HepG2 (cell line): ENCODE measurements around the gene FPGS. TPM values are rescaled to one million over a fixed set of nuclear protein-coding genes. Genes with fewer than 3 reads are reported as not detected.
"Not testable (repeated sequence)": the region's sequence is repeated elsewhere in the genome, so short reads cannot be mapped to it uniquely, and the experiment has no call there.

ENCODE experiments used
- ATAC-seq: fragments of 200-7000 bp; cut with Tn5 transposase; 3 replicates; pipeline ENCODE4 v1.9.1; 2020; ENCODE audit warnings: mild to moderate bottlenecking, moderate library complexity
- BruUV-seq: library from RNA; stranded (reverse); fragments of 400-500 nt; replicated peaks from 2 replicates; lab custom pipeline; 2021; lab: Mats Ljungman, UMichigan
- CTCF ChIA-PET: fragments of 300-600 bp; formaldehyde crosslinking; extraction: SDS; loops from one replicate; lab custom pipeline; 2021; ENCODE audit warnings: low total read pairs, inconsistent platforms, low intra/inter-chr PET ratio; lab: Yijun Ruan, JAX
- POLR2A ChIA-PET: fragments of 350-600 bp; sonication (Branson Sonifier 250); formaldehyde crosslinking; loops from one replicate; lab custom pipeline; 2020; ENCODE audit warnings: antibody characterized with exemption, inconsistent platforms; lab: Yijun Ruan, JAX
- DNase-seq: peaks from one replicate; pipeline ENCODE4 v3.0.0-alpha.2; 2015; ENCODE audit warnings: low spot score
- FAIRE-seq: peaks from 3 replicates; lab custom pipeline; 2011; peaks lifted over from hg19 to GRCh38; lab: Jason Lieb, UNC
- H2AFZ ChIP-seq: one replicate; pipeline ENCODE4 v1.6.1; 2011; ENCODE audit warnings: low read length, inconsistent platforms
- H3K27ac ChIP-seq: fragments of 300-600 bp; 3 replicates; pipeline ENCODE4 v1.8.0; 2011; ENCODE audit warnings: mixed run types, mild to moderate bottlenecking, mixed read lengths, low read length, inconsistent platforms; ENCODE audit not compliant: insufficient read depth; ENCODE audit errors: extremely low read length
- H3K27me3 ChIP-seq, 2 experiments: fragments of 200-600 bp in 1 of 2; 2 replicates in 1 of 2; 3 replicates in 1 of 2; pipeline versions ENCODE4 v1.6.0 to v1.8.0; 2011; ENCODE audit warnings: low read length in 2 of 2, mild to moderate bottlenecking in 2 of 2, moderate library complexity in 2 of 2, inconsistent platforms in 1 of 2; ENCODE audit not compliant: insufficient read depth in 2 of 2, control insufficient read depth in 1 of 2
- H3K36me3 ChIP-seq, 2 experiments: fragments of 200-600 bp in 1 of 2; replicated peaks in 1 of 2; 2 replicates in 1 of 2; 3 replicates in 1 of 2; pipeline versions ENCODE4 v1.5.1 to v1.8.0; 2011; ENCODE audit warnings: low read length in 2 of 2, inconsistent platforms in 1 of 2; ENCODE audit not compliant: insufficient read depth in 2 of 2, control insufficient read depth in 1 of 2
- H3K4me1 ChIP-seq: 2 replicates; pipeline ENCODE4 v1.5.1; 2012; ENCODE audit warnings: low read length, inconsistent platforms; ENCODE audit not compliant: insufficient read depth
- H3K4me2 ChIP-seq: 2 replicates; pipeline ENCODE4 v1.6.0; 2011; ENCODE audit warnings: low read depth, low read length, inconsistent platforms
- H3K4me3 ChIP-seq, 3 experiments: fragments of 200-600 bp in 1 of 3; sonication (generic), shearing (Covaris generic) in 1 of 3; replicated peaks in 1 of 3; 2 replicates each; pipeline ENCODE4 v1.5.1; 2011 to 2016; ENCODE audit warnings: low read length in 3 of 3, inconsistent platforms in 2 of 3, low read depth in 2 of 3, mild to moderate bottlenecking in 2 of 3, control low read depth in 1 of 3, mixed read lengths in 1 of 3; ENCODE audit not compliant: insufficient read depth in 1 of 3
- H3K79me2 ChIP-seq: one replicate; pipeline ENCODE4 v1.6.1; 2011; ENCODE audit warnings: low read length, inconsistent platforms; ENCODE audit not compliant: insufficient read depth
- H3K9ac ChIP-seq: 2 replicates; pipeline ENCODE4 v1.6.0; 2011; ENCODE audit warnings: mild to moderate bottlenecking, low read depth, low read length, inconsistent platforms; ENCODE audit not compliant: insufficient read depth
- H3K9me3 ChIP-seq: 2 replicates; pipeline ENCODE4 v1.5.1; 2012; ENCODE audit warnings: mild to moderate bottlenecking, low read length
- H4K20me1 ChIP-seq: 2 replicates; pipeline ENCODE4 v1.6.0; 2011; ENCODE audit warnings: inconsistent platforms, mild to moderate bottlenecking, low read length, moderate library complexity; ENCODE audit not compliant: insufficient read depth
- AGO1 ChIP-seq: fragments of 200-400 bp; formaldehyde crosslinking; IDR thresholded peaks from 2 replicates; pipeline ENCODE4 v1.6.1; 2017; ENCODE audit warnings: mild to moderate bottlenecking, low read depth, low read length, moderate library complexity; ENCODE audit not compliant: poor library complexity, severe bottlenecking
- ZMYM3 ChIP-seq: sonication (generic); formaldehyde crosslinking; IDR thresholded peaks from 2 replicates; pipeline ENCODE4 v1.5.1; 2020; ENCODE audit warnings: mild to moderate bottlenecking, missing genetic modification reagents
- ZNF460 ChIP-seq: sonication (generic); formaldehyde crosslinking; IDR thresholded peaks from 2 replicates; pipeline ENCODE4 v1.5.1; 2020; ENCODE audit warnings: missing genetic modification reagents, mild to moderate bottlenecking, borderline replicate concordance
- ZNF768 ChIP-seq: sonication (generic); formaldehyde crosslinking; IDR thresholded peaks from 2 replicates; pipeline ENCODE4 v1.4.0; 2020; ENCODE audit warnings: missing genetic modification reagents
- ZSCAN31 ChIP-seq: sonication (generic); formaldehyde crosslinking; IDR thresholded peaks from 2 replicates; pipeline ENCODE4 v1.5.0; 2020; ENCODE audit warnings: low read depth, mild to moderate bottlenecking, missing genetic modification reagents
- WGBS: methylation state at CpG from one replicate; pipeline ENCODE4 v1.1.6; 2017; ENCODE audit warnings: low lambda C conversion rate; 5-methylcytosine and 5-hydroxymethylcytosine counted together
- in situ Hi-C: cut with HindIII; loops from 2 replicates; pipeline ENCODE4 v1.10.0; 2017; ENCODE audit warnings: low pct_unique_long_range_greater_than_20kb; ENCODE audit not compliant: extremely low pct_ligation_motif_present
- intact Hi-C: fragments of 100-400 bp; cut with micrococcal nuclease; formaldehyde crosslinking; loops from one replicate; pipeline ENCODE4 v1.10.0; 2022; ENCODE audit not compliant: unreplicated experiment
- polyA plus RNA-seq, 8 experiments: library from polyadenylated mRNA; depleted of rRNA in 3 of 8; stranded (reverse) in 7 of 8; unstranded in 1 of 8; fragments of >200 nt; fragmentation: Illumina TruSeq in 4 of 8; extraction: Trizol in 4 of 8; gene quantifications; 2 replicates each; pipeline versions ENCODE4 v1.2.1 to v1.2.3, GENCODE V29; 2011 to 2016; ENCODE audit warnings: low read depth in 4 of 8, missing spikeins in 1 of 8, mixed read lengths in 1 of 8; ENCODE audit not compliant: insufficient read depth in 1 of 8
- total RNA-seq, 5 experiments: library from RNA; depleted of rRNA; stranded (reverse); fragments of >200 nt; fragmentation: Illumina TruSeq; extraction: Trizol; gene quantifications; 2 replicates each; pipeline ENCODE4 v1.2.3, GENCODE V29; 2016; ENCODE audit warnings: low read depth in 1 of 5
- TF ChIP-seq, protein P1 (sequence below): sonication (generic); formaldehyde crosslinking; IDR thresholded peaks from 2 replicates; pipeline ENCODE4 v1.5.0; 2020; ENCODE audit warnings: mild to moderate bottlenecking, missing genetic modification reagents
- TF ChIP-seq, protein P2 (sequence below): sonication (generic); formaldehyde crosslinking; IDR thresholded peaks from 2 replicates; pipeline ENCODE4 v1.4.0; 2020; ENCODE audit warnings: missing genetic modification reagents

FPGS gene
- total and polyA plus RNA-seq, 2 of the 13 experiments (the other 11 are each of a cell fraction or from before 2014, with no cell fraction given) = 35.6 to 36.8 TPM

DNA sequence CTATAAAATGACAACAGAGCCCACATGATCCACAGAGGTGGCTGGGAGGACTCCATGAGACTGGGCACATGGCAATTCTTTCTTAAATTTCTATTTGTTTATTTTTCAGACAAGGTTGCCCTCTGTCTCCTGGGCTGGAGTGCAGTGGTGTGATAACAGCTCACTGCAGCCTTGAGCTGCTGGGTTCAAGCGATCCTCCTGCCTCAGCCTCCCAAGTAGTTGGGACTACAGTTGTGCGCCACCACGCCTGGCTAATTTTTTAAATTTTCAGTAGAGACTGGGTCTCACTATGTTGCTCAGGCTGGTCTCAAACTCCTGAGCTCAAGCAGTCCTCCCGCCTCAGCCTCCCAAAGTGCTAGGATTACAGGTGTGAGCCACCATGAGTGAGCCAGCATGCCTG is 42.9 kb downstream of the FPGS start:
- CTCF ChIA-PET, H3K4me3 ChIP-seq, H4K20me1 ChIP-seq, ATAC-seq, intact Hi-C loops, H2AFZ ChIP-seq, DNase-seq, BruUV-seq, in situ Hi-C loops, H3K4me2 ChIP-seq, H3K79me2 ChIP-seq, H3K36me3 ChIP-seq, H3K9me3 ChIP-seq, POLR2A ChIA-PET, FAIRE-seq, H3K9ac ChIP-seq, H3K27ac ChIP-seq, H3K27me3 ChIP-seq: not testable (repeated sequence)
- peaks cover 78% of the 10 kb centered on the region for H3K4me1 ChIP-seq
- TF ChIP-seq, protein P1, sequence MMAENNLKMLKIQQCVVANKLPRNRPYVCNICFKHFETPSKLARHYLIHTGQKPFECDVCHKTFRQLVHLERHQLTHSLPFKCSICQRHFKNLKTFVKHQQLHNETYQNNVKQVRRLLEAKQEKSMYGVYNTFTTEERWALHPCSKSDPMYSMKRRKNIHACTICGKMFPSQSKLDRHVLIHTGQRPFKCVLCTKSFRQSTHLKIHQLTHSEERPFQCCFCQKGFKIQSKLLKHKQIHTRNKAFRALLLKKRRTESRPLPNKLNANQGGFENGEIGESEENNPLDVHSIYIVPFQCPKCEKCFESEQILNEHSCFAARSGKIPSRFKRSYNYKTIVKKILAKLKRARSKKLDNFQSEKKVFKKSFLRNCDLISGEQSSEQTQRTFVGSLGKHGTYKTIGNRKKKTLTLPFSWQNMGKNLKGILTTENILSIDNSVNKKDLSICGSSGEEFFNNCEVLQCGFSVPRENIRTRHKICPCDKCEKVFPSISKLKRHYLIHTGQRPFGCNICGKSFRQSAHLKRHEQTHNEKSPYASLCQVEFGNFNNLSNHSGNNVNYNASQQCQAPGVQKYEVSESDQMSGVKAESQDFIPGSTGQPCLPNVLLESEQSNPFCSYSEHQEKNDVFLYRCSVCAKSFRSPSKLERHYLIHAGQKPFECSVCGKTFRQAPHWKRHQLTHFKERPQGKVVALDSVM (CRISPR knock-in tag) = peak; percentile 94
- peak; percentile 78 for TF ChIP-seq ZMYM3 (CRISPR knock-in tag)
- TF ChIP-seq ZNF460 (CRISPR knock-in tag) = peak; percentile 53; the same call in 1 of the 2 replicates
- 90% methylated on average over 4 of the region's 4 CpGs for WGBS

DNA sequence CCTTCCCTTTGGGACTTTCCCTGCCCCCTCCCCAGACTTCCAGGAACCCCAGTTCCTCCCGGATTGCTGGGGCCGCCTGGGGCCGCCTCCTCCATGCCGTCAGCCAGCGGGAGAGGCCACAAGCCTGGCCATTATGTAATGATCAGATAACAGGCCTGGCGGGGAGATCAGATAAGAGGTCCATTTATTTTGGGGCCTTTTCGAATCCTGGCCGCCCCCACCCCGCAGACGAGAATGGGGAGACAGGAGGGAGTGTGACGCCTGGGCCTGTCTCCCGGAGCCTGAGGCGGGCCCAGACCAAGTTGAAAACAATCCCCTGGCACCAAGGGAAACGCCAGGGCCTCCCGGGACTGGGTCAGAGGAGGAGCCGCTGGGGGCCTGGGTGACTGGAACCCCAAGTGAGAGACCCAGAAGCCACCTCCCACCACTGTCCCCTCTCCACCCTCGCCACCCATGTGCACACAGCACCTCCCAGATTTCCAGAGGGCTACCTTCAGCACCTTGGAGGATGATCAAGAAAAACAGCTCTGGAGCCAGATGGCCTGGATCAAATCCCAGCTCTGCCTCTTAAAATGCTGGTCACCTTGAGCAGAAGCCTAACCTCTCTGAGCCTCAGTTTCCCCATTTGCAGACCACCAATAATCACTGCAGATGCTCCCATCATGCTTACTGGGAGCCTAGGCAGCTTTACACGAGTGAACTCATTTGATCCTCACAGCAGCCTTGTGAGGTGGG is 43.9 kb downstream of the FPGS start:
- H3K4me2 ChIP-seq = peak overlapping the region; percentile 57
- in situ Hi-C loops = no loop called here
- H3K4me1 ChIP-seq = peaks cover 80% of the 10 kb centered on the region
- H3K4me3 ChIP-seq = peak overlapping the region in 1 of 3 experiments; percentile 40; a peak in 2 of 6 replicates
- DNase-seq = no peak
- CTCF ChIA-PET = no interaction called here
- no TSS peak for BruUV-seq
- H4K20me1 ChIP-seq = no peaks in the 10 kb centered on the region
- H3K9ac ChIP-seq = peak overlapping the region; percentile 35; the same call in 1 of the 2 replicates
- H2AFZ ChIP-seq = no peak overlapping the region
- no peaks in the 10 kb centered on the region for H3K36me3 ChIP-seq
- H3K9me3 ChIP-seq = 0 out of 2 replicates have a peak, but pooled peaks cover 7% of the 10 kb centered on the region
- H3K79me2 ChIP-seq = no peaks in the 10 kb centered on the region
- H3K27me3 ChIP-seq = no peaks in the 10 kb centered on the region
- ATAC-seq = peak; percentile 45
- 38% methylated on average over 11 of the region's 18 CpGs for WGBS
- intact Hi-C loops = no loop called here
- POLR2A ChIA-PET = interaction anchor here (1.1 kb wide), 1 partner anchor 46 kb away, joined by 3 read pairs; no protein-coding TSS in a partner anchor
- no peak for FAIRE-seq
- H3K27ac ChIP-seq = no peak overlapping the region
- TF ChIP-seq ZNF768 (CRISPR knock-in tag) (peak; percentile 86), ZSCAN31 (CRISPR knock-in tag) (0 out of 2 replicates have a peak, but pooled peaks have one; percentile 40), AGO1 (no peak)
- TF ChIP-seq, protein P2, sequence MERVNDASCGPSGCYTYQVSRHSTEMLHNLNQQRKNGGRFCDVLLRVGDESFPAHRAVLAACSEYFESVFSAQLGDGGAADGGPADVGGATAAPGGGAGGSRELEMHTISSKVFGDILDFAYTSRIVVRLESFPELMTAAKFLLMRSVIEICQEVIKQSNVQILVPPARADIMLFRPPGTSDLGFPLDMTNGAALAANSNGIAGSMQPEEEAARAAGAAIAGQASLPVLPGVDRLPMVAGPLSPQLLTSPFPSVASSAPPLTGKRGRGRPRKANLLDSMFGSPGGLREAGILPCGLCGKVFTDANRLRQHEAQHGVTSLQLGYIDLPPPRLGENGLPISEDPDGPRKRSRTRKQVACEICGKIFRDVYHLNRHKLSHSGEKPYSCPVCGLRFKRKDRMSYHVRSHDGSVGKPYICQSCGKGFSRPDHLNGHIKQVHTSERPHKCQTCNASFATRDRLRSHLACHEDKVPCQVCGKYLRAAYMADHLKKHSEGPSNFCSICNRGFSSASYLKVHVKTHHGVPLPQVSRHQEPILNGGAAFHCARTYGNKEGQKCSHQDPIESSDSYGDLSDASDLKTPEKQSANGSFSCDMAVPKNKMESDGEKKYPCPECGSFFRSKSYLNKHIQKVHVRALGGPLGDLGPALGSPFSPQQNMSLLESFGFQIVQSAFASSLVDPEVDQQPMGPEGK (CRISPR knock-in tag) = peak; percentile 41
